ENCODE data around the gene OR13C8.

DNA sequence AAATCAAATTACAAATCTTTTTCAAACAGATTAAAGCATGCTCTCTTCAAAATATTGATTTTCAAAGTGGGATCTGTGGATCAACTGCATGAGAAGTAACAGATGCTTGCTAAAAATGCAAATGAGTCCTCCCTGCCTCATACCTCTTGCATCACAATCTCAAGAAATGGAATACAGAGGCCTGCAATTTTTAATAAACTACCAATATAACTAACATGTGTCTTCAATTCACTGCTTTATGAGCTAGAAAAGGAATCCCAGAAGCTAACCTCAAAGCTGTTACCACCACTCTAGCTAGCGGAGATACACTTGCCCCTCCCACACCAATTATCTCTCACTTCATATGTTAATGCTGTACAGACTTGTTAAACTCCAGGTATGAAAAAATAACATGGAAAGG is 20.7 kb downstream of the OR13C8 start:
- TF ChIP-seq, protein P1, sequence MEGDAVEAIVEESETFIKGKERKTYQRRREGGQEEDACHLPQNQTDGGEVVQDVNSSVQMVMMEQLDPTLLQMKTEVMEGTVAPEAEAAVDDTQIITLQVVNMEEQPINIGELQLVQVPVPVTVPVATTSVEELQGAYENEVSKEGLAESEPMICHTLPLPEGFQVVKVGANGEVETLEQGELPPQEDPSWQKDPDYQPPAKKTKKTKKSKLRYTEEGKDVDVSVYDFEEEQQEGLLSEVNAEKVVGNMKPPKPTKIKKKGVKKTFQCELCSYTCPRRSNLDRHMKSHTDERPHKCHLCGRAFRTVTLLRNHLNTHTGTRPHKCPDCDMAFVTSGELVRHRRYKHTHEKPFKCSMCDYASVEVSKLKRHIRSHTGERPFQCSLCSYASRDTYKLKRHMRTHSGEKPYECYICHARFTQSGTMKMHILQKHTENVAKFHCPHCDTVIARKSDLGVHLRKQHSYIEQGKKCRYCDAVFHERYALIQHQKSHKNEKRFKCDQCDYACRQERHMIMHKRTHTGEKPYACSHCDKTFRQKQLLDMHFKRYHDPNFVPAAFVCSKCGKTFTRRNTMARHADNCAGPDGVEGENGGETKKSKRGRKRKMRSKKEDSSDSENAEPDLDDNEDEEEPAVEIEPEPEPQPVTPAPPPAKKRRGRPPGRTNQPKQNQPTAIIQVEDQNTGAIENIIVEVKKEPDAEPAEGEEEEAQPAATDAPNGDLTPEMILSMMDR (IDR thresholded peaks at IDR 0.05) = no peak
- TF ChIP-seq POLR2A (IDR thresholded peaks at IDR 0.05) (no peak), POLR2AphosphoS5 (IDR thresholded peaks at IDR 0.05) (no peak), EP300 (IDR thresholded peaks at IDR 0.05) (no peak)

All from suprapubic skin (tissue), 4 donors.